SK-N-SH (cell line): ENCODE measurements around the gene MT1E. TPM values are rescaled to one million over a fixed set of nuclear protein-coding genes. Genes with fewer than 3 reads are reported as not detected.

Experiments
- CTCF ChIA-PET: fragments of 300-600, 350-600 bp; formaldehyde crosslinking; extraction: SDS; loops from one replicate; lab custom pipeline; 2021; lab: Yijun Ruan, JAX
- POLR2A ChIA-PET: fragments of 350-600 bp; sonication (Branson Sonifier 250); formaldehyde crosslinking; extraction: SDS; loops from one replicate; lab custom pipeline; 2020; ENCODE audit warnings: antibody characterized with exemption, inconsistent platforms; lab: Yijun Ruan, JAX
- DNase-seq: peaks from one replicate; pipeline ENCODE4 v3.0.0; 2012
- H2AFZ ChIP-seq: fragments of 200-600 bp; sonication (generic); 2 replicates; pipeline ENCODE4 v1.8.1; 2016; ENCODE audit warnings: antibody characterized with exemption, mild to moderate bottlenecking, low read depth
- H3F3A ChIP-seq: fragments of 200-600 bp; sonication (generic); replicated peaks from 2 replicates; pipeline ENCODE3; 2016; ENCODE audit warnings: antibody characterized with exemption, mild to moderate bottlenecking; ENCODE audit not compliant: insufficient read depth
- H3K27ac ChIP-seq, 2 experiments: fragments of 200-500 bp in 1 of 2; fragments of 200-600 bp in 1 of 2; sonication (Bioruptor generic) in 1 of 2; sonication (generic), shearing (Covaris generic) in 1 of 2; 2 replicates each; pipeline versions ENCODE4 v1.5.1 to v1.6.1; 2014 to 2016; ENCODE audit warnings: low read depth in 2 of 2, inconsistent platforms in 1 of 2, low read length in 1 of 2, mild to moderate bottlenecking in 1 of 2, mixed read lengths in 1 of 2
- H3K27me3 ChIP-seq: fragments of 200-600 bp; sonication (generic), shearing (Covaris generic); 2 replicates; pipeline ENCODE4 v1.6.1; 2016; ENCODE audit warnings: mixed run types; ENCODE audit not compliant: insufficient read depth
- H3K36me3 ChIP-seq, 2 experiments: fragments of 200-500 bp in 1 of 2; fragments of 200-600 bp in 1 of 2; sonication (Bioruptor generic) in 1 of 2; sonication (generic) in 1 of 2; replicated peaks in 1 of 2; 2 replicates each; pipeline versions ENCODE3 to v1.5.1; 2014 to 2016; ENCODE audit warnings: low read length in 1 of 2, mild to moderate bottlenecking in 1 of 2; ENCODE audit not compliant: insufficient read depth in 2 of 2, control insufficient read depth in 1 of 2
- H3K4me1 ChIP-seq, 2 experiments: fragments of 200-500 bp in 1 of 2; fragments of 200-600 bp in 1 of 2; sonication (Bioruptor generic) in 1 of 2; sonication (generic), shearing (Covaris generic) in 1 of 2; 2 replicates each; pipeline versions ENCODE4 v1.5.1 to v1.6.1; 2014 to 2016; ENCODE audit warnings: low read depth in 1 of 2, low read length in 1 of 2, mixed run types in 1 of 2; ENCODE audit not compliant: insufficient read depth in 2 of 2, control insufficient read depth in 1 of 2
- H3K4me2 ChIP-seq: fragments of 200-600 bp; sonication (generic), shearing (Covaris generic); 2 replicates; pipeline ENCODE4 v1.6.1; 2017; ENCODE audit warnings: mixed run types
- H3K4me3 ChIP-seq, 2 experiments: fragments of 200-500 bp in 1 of 2; fragments of 200-600 bp in 1 of 2; sonication (Bioruptor generic) in 1 of 2; sonication (generic), shearing (Covaris generic) in 1 of 2; 2 replicates each; pipeline versions ENCODE4 v1.5.1 to v1.8.1; 2014 to 2016; ENCODE audit warnings: low read depth in 2 of 2, inconsistent platforms in 1 of 2, low read length in 1 of 2, mild to moderate bottlenecking in 1 of 2, mixed read lengths in 1 of 2, moderate library complexity in 1 of 2
- H3K79me2 ChIP-seq: fragments of 200-600 bp; sonication (generic); 2 replicates; pipeline ENCODE4 v1.8.1; 2017; ENCODE audit warnings: mild to moderate bottlenecking; ENCODE audit not compliant: insufficient read depth
- H3K9ac ChIP-seq: fragments of 200-600 bp; sonication (generic); 2 replicates; pipeline ENCODE4 v1.6.1; 2017; ENCODE audit warnings: mixed run types
- H3K9me2 ChIP-seq: fragments of 200-600 bp; sonication (generic); 2 replicates; pipeline ENCODE4 v1.6.1; 2017; ENCODE audit warnings: mixed run types
- H3K9me3 ChIP-seq: fragments of 200-600 bp; sonication (generic); 2 replicates; pipeline ENCODE4 v1.6.1; 2017; ENCODE audit warnings: mixed run types, mild to moderate bottlenecking, moderate library complexity
- H4K20me1 ChIP-seq: fragments of 200-600 bp; sonication (generic); 2 replicates; pipeline ENCODE4 v1.6.1; 2017; ENCODE audit warnings: mild to moderate bottlenecking, mixed run types; ENCODE audit not compliant: insufficient read depth
- CHD2 ChIP-seq: fragments of 150-350 bp; IDR thresholded peaks from 2 replicates; pipeline ENCODE4 v1.6.1; 2018; ENCODE audit warnings: low read length; ENCODE audit not compliant: partially characterized antibody
- EP300 ChIP-seq, 2 experiments: IDR thresholded peaks; 2 replicates each; pipeline versions ENCODE4 v1.4.0 to v1.6.1; 2012; ENCODE audit warnings: borderline replicate concordance in 1 of 2, low read depth in 1 of 2, low read length in 1 of 2
- FOXJ3 ChIP-seq: sonication (generic); formaldehyde crosslinking; IDR thresholded peaks from 2 replicates; pipeline ENCODE4 v1.5.1; 2020; ENCODE audit warnings: mild to moderate bottlenecking, missing genetic modification reagents
- MXI1 ChIP-seq: IDR thresholded peaks from 2 replicates; pipeline ENCODE4 v1.6.1; 2012; ENCODE audit warnings: mild to moderate bottlenecking, low read depth, low read length, improper control_type of control experiment
- NFIC ChIP-seq: IDR thresholded peaks from 2 replicates; pipeline ENCODE4 v1.4.0; 2012; ENCODE audit warnings: borderline replicate concordance
- RXRA ChIP-seq: IDR thresholded peaks from 2 replicates; pipeline ENCODE4 v1.4.0; 2012; ENCODE audit warnings: low read depth, mild to moderate bottlenecking, borderline replicate concordance
- SIN3A ChIP-seq: IDR thresholded peaks from 2 replicates; pipeline ENCODE4 v1.6.1; 2012; ENCODE audit warnings: low read depth, mild to moderate bottlenecking, low read length, moderate library complexity, borderline replicate concordance
- SMC3 ChIP-seq: IDR thresholded peaks from 2 replicates; pipeline ENCODE4 v1.6.1; 2012; ENCODE audit warnings: low read depth, low read length, improper control_type of control experiment
- TCF12 ChIP-seq: IDR thresholded peaks from 2 replicates; pipeline ENCODE4 v1.4.0; 2012
- WGBS: methylation state at CpG from one replicate; pipeline ENCODE4 v1.1.6; 2017; ENCODE audit warnings: low lambda C conversion rate; 5-methylcytosine and 5-hydroxymethylcytosine counted together
- polyA plus RNA-seq, 3 experiments: library from polyadenylated mRNA; depleted of rRNA; stranded (reverse); fragments of >200 nt; gene quantifications; 2 replicates each; pipeline ENCODE4 v1.2.3, GENCODE V29; 2012
- TF ChIP-seq, protein P1 (sequence below): fragments of 200-600 bp; sonication (generic); IDR thresholded peaks from 2 replicates; pipeline ENCODE4 v1.6.1; 2017; ENCODE audit warnings: antibody characterized with exemption, mild to moderate bottlenecking, moderate library complexity
- TF ChIP-seq, protein P2 (sequence below): fragments of 150-350 bp; IDR thresholded peaks from 2 replicates; pipeline ENCODE4 v1.6.1; 2016; ENCODE audit warnings: mild to moderate bottlenecking, low read depth, low read length
- TF ChIP-seq, protein P3 (sequence below): IDR thresholded peaks from 2 replicates; pipeline ENCODE4 v1.6.1; 2012; ENCODE audit warnings: mild to moderate bottlenecking, low read depth, low read length, moderate library complexity
- TF ChIP-seq, protein P4 (sequence below): IDR thresholded peaks from 2 replicates; pipeline ENCODE4 v1.4.0; 2012; ENCODE audit warnings: low read depth, borderline replicate concordance

MT1E gene
- polyA plus RNA-seq, 1 of the 3 experiments (the other 2 are of a cell fraction) = 205 TPM

DNA sequence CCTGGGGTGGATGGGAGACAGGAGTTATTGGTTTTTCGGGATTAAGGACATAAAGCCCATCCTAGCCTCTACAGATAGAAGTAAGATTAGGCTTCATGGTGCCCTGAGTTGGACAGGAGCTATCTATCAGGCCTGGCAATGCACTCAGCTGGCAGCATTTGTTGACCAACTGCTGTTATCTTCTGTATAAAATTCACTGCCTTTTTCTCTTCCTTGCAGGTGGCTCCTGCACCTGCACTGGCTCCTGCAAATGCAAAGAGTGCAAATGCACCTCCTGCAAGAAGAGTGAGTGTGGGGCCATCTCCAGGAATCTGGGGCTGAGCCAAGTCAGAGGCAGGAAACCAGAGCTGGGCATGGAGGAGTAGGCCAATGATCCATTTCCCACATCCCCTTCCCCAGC lies 13.5 kb downstream of the MT1E start (continued):
- TF ChIP-seq, protein P1, sequence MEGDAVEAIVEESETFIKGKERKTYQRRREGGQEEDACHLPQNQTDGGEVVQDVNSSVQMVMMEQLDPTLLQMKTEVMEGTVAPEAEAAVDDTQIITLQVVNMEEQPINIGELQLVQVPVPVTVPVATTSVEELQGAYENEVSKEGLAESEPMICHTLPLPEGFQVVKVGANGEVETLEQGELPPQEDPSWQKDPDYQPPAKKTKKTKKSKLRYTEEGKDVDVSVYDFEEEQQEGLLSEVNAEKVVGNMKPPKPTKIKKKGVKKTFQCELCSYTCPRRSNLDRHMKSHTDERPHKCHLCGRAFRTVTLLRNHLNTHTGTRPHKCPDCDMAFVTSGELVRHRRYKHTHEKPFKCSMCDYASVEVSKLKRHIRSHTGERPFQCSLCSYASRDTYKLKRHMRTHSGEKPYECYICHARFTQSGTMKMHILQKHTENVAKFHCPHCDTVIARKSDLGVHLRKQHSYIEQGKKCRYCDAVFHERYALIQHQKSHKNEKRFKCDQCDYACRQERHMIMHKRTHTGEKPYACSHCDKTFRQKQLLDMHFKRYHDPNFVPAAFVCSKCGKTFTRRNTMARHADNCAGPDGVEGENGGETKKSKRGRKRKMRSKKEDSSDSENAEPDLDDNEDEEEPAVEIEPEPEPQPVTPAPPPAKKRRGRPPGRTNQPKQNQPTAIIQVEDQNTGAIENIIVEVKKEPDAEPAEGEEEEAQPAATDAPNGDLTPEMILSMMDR = no peak

DNA sequence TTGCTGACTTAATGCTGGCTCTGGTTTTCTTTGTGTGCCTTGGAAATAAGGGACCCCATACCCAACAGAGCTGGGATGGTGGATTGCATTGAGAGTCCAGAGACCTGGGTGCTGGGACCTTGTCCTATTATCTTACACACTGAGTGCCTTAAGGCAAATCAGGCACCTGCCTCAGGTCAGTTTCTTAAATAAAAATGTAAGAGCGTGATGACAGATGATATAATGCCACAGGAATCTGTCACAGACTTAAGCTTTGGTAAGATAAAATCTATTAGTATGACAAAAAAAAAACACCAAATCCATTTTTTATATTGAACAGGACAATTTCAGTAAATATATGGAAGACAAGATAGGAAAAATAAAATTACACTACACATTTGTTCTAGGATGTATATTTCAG lies 14.5 kb downstream of the MT1E start:
- H2AFZ ChIP-seq = no peak overlapping the region
- no peak overlapping the region for H3K4me3 ChIP-seq
- H3K4me2 ChIP-seq = no peak overlapping the region
- WGBS = 75% methylated on average over 1 of the region's 1 CpG
- no peaks in the 10 kb centered on the region for H3K79me2 ChIP-seq
- no peaks in the 10 kb centered on the region for H3K36me3 ChIP-seq
- no peak overlapping the region for H3K9ac ChIP-seq
- H3K27ac ChIP-seq = no peak overlapping the region
- no peaks in the 10 kb centered on the region for H3K9me3 ChIP-seq
- H3K9me2 ChIP-seq = no peaks in the 10 kb centered on the region
- no peaks in the 10 kb centered on the region for H3F3A ChIP-seq
- no peak for DNase-seq
- H4K20me1 ChIP-seq = no peaks in the 10 kb centered on the region
- H3K27me3 ChIP-seq = peaks cover 30% of the 10 kb centered on the region; the same call in 1 of the 2 replicates
- TF ChIP-seq MXI1 = no peak
- TF ChIP-seq, protein P2, sequence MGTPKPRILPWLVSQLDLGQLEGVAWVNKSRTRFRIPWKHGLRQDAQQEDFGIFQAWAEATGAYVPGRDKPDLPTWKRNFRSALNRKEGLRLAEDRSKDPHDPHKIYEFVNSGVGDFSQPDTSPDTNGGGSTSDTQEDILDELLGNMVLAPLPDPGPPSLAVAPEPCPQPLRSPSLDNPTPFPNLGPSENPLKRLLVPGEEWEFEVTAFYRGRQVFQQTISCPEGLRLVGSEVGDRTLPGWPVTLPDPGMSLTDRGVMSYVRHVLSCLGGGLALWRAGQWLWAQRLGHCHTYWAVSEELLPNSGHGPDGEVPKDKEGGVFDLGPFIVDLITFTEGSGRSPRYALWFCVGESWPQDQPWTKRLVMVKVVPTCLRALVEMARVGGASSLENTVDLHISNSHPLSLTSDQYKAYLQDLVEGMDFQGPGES = no peak
- TF ChIP-seq CHD2 = no peak
- TF ChIP-seq RXRA = no peak
- TF ChIP-seq SMC3 = no peak
- no peak for TF ChIP-seq TCF12
- no peak for TF ChIP-seq NFIC
- no peak for TF ChIP-seq SIN3A
- TF ChIP-seq, protein P3, sequence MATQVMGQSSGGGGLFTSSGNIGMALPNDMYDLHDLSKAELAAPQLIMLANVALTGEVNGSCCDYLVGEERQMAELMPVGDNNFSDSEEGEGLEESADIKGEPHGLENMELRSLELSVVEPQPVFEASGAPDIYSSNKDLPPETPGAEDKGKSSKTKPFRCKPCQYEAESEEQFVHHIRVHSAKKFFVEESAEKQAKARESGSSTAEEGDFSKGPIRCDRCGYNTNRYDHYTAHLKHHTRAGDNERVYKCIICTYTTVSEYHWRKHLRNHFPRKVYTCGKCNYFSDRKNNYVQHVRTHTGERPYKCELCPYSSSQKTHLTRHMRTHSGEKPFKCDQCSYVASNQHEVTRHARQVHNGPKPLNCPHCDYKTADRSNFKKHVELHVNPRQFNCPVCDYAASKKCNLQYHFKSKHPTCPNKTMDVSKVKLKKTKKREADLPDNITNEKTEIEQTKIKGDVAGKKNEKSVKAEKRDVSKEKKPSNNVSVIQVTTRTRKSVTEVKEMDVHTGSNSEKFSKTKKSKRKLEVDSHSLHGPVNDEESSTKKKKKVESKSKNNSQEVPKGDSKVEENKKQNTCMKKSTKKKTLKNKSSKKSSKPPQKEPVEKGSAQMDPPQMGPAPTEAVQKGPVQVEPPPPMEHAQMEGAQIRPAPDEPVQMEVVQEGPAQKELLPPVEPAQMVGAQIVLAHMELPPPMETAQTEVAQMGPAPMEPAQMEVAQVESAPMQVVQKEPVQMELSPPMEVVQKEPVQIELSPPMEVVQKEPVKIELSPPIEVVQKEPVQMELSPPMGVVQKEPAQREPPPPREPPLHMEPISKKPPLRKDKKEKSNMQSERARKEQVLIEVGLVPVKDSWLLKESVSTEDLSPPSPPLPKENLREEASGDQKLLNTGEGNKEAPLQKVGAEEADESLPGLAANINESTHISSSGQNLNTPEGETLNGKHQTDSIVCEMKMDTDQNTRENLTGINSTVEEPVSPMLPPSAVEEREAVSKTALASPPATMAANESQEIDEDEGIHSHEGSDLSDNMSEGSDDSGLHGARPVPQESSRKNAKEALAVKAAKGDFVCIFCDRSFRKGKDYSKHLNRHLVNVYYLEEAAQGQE = no peak
- TF ChIP-seq EP300 (IDR thresholded peaks at IDR 0.05; ENCODE audit: borderline replicate concordance in 1 of 2, low read depth in 1 of 2, low read length in 1 of 2) = no peak
- no peak for TF ChIP-seq FOXJ3 (CRISPR knock-in tag)
- TF ChIP-seq, protein P4, sequence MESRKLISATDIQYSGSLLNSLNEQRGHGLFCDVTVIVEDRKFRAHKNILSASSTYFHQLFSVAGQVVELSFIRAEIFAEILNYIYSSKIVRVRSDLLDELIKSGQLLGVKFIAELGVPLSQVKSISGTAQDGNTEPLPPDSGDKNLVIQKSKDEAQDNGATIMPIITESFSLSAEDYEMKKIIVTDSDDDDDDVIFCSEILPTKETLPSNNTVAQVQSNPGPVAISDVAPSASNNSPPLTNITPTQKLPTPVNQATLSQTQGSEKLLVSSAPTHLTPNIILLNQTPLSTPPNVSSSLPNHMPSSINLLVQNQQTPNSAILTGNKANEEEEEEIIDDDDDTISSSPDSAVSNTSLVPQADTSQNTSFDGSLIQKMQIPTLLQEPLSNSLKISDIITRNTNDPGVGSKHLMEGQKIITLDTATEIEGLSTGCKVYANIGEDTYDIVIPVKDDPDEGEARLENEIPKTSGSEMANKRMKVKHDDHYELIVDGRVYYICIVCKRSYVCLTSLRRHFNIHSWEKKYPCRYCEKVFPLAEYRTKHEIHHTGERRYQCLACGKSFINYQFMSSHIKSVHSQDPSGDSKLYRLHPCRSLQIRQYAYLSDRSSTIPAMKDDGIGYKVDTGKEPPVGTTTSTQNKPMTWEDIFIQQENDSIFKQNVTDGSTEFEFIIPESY = no peak
- TF ChIP-seq, all 33 proteins: peak for 0
- ChIA-PET POLR2A (no interaction called here), CTCF (interaction anchor here (1.5 to 1.7 kb wide), 2 partner anchors 11 to 37 kb away, joined by 4 read pairs; partner anchors contain the start of gene MT1B)
- peaks cover 0 to 6% of the 10 kb centered on the region in 2 experiments; a peak in 1 of 4 replicates for H3K4me1 ChIP-seq
